HG03095 (cell line): Measurements from ENCODE around the gene IMPDH1.

Source experiments
- ATAC-seq: cut with Tn5 transposase; IDR thresholded peaks from one replicate; pipeline ENCODE4 v1.9.1; 2021; ENCODE audit warnings: moderate library complexity; ENCODE audit not compliant: unreplicated experiment

Gene IMPDH1

DNA sequence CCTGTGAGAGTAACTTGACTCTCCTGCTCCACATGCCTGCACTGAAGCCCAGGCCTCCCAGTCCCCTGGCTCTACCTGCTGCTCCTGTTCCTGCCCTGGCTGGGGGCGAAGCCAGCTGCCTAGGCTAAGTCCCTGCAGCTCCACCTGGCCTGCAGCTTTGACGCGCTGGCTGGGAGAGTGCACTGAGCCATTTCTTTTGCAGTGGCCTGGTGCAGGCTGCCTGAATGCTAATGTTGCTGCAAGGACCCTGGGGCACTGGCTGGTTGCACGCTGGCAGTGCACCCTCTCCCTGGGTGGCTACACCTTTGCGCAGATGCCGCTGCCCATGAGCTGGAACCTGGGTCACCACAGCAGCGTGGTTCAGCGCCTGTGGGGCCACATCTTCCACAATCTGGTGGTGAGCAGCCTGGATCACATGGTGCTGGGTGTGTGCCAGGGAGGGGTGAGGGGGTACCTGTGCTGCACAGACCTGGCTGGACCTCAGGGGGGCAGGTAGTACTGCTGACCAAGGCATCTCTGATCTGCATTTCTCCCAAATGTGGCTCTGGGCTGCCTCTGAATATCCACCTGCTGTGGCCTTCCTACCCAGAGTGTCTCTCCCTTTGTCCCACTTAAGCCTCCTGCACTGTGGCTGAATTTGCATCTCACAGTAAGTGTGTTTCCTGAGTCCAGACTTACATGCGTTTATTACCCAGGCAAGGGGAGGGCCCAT, 20.0 kb downstream of the IMPDH1 start:
- ATAC-seq = no peak

DNA sequence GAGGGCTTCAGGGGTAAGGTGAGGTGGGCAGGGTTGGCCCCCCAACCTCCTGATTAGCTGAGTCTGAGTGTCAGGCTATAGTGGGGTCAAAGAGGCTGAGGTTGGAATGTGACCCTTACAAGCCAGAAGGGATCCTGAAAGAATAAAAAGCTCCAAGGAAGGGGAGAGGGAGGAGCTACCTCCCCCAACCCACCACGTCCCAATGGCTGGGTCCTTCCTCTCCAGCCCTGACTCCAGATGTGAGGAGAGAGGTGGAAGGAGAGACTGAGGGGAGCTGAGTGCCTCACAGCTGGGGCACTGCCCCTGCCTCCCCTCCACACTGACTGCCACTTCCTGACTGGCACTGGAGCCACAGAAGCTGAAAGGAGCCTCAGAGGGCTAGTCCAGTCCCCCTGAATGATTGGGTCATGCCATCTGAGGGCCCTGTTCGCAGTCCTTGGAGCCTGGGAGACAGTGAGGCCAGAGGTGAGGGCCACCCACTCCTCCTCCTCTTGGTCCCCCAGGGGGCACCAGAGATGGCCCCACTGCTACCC, 20.6 kb downstream of the IMPDH1 start:
- ATAC-seq = no peak

DNA sequence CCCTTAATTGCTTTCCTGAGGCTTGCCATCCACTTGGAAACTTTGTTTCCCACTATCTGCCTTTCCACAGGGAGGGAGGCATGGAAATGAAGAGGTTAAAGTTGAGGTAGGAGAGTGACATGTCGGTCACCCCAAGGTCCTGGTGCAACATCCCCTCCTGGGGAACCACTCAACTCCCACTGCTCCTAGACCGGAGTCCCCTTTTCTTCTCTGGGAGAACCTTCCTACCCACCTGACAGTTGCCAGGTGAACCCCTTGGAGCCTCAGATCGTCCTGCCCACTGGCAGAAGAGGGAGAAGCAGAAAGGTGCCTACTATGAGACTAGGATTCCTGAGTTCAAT, 21.7 kb downstream of the IMPDH1 start:
- no peak for ATAC-seq

DNA sequence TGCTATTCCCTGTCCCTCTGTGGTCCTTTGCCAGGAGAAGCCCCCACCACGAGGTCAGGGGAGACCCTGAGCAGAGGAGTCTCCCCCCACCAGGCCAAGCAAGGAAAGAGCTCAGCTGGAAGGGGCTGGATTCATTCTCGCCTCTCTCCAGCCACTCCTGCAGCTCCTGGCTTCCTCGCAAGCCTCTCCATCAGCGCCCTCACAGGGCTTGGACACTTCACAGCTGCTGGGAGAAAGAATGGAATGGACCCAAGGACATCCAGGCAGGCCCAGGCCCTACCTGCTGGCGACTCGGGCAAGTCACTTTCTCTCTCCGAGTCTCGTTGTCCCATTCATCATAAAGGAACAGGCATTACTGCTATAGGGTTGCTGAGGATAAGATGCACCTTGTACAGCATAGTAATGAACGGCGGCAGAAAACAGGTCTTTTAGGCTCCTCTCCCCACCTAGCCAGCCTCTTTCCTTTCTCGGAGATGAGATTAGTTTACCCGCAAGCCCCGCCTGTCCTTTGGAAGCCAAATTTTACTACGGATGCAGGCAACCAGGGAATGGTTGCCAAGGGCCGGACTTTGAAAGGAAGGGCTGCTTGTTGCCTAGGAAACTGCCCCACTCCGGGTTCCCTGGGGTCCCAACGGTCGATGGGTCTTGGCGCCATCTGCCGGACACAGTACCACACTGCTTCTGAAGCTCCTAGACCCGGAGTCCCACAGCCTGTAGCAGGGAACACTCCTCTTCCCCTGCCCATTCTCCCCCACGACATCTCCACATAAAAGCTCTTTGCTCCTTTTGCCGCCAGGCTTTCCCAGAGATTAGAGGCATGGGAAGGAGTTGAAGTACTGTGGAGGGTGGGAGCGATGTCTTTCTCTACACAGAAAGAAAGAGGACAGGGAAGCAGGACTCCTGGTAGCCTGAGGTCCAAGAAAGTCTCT, 22.3 kb downstream of the IMPDH1 start:
- ATAC-seq = no peak

DNA sequence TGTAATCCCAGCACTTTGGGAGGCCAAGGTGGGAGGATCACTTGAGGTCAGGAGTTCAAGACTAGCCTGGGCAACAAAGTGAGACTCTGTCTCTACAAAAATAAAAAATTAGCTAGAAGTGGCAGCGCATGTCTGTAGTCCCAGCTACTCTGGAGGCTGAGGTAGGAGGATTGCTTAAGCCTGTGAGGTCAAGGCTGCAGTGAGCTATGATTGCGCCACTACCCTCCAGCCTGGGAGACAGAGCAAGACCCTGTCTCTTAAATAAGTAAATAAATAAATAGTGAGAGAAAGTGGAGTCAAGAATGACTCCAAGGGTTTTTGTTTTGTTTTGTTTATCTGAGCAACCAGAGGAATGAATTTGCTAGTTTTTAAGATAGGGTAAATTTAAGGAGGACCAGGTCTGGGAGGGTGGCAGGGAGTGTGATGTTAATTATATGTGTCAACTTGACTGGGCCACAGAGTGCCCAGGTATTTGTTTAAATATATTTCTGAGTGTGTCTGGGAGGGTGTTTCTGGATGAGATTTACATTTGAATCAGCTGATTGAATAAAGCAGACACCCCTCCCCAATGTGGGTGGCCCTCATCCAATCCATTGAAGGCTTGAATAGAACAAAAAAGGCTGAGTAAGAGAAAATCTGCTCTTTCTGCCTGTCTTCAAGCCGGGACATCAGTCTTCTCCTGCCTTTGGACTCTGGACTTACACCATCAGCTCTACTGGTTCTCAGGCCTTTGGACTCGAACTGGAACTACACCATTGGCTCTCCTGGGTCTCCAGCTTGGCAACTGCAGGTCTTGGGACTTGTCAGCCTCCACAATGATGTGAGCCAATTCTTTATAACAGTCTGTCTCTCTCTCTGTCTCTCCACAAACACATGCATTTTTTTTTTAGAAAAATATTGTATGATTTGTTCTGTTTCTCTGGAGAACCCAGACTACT, 23.5 kb downstream of the IMPDH1 start:
- no peak for ATAC-seq

DNA sequence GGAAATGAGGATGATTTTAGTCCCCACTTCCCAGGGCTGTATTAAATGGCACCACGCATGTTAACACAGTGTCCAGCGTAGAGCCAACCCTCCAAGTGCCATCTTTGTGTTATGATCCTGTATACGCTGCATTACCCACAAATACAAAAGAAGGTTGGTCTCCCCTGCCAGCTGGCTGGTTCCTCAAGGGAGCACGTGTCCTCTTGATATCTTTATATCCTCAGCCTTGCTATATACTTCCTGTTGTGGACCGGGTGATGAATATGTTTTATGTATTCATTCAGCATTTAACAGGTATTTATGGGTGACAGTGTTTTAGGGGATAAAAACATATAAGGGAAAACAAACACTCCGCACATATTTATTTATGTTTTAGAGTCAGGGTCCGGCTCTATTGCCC, 25.1 kb downstream of the IMPDH1 start:
- no peak for ATAC-seq

DNA sequence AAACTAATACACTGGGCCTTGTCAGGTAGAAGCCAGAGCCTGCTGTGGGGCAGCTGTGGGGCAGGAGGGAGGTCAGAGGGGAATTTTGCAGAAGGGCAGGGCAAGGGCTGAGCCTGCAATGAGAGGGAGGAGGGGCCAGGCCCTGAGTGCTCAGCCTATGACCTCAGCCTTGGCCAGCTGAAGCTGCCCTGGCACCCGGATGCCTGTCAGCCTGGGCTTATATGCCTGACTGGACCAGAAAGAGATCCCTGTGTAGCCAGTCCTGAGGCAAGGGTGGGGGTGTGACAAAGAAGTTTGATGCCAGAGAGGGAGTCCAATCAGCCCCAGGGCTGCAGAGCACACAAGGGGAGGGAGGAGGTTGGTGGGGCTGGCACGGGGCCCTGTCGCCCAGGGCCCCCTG, 26.0 kb downstream of the IMPDH1 start:
- no peak for ATAC-seq

DNA sequence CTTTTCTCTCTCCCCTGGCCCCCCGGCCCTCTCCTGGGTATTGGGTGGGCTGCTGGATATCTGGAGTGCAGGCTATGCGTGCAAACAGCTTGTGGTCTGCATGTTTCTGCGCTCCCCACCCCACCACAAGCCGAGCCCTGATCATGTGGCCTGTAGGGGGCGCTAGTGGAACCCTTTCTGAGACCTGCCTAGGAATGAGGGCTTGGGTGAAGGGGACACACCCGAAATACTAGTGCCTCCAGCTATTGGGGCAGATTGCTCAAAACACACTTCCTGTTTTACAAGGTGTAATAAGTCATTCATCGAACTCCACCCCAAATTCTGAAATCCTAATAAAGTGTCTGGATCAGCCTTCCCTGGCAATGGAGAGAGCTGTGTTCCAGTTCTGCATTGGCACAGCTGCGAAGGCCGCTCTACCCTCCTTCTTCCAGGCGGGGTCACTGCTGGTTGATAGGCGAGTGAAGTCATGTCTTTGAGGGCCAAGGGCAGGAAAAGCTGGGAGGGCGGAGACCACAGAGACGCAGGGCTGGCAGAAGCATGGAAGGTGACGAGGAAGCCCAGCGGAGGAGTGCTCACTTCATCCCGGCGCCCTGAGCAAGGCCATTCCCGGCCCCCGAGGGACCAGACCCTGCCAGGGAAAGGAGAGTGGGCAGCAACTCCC, 28.5 kb downstream of the IMPDH1 start:
- no peak for ATAC-seq

DNA sequence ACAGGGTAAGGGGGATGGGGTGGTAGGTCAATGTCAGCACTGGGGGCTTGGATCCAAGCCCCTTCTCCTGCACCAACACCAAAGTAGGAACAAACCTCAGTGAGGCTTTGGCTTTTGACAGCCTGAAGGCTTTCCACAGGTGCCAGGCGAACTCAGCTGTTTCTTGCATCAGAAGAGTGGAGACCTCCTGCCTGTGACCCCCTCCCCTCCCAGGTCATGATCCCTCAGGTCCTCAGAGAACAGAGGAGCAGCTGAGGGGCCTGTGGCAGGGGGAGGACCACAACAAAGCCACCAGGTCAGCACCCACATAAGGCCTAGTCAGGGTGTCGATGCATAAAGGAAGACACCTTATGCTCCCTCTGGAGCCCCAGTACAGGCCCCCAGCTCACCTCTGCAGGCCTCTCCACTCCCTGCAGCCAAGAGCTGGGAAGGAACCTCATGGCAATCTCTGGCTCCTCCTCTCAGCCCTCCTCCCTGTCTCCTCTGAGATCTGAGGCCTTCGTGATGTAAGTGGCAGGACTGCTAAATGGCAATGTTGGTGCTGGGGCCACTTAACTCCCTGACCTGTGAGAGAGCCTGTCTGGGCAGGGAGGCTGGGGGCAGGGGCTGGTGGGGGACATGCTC, 29.2 kb downstream of the IMPDH1 start:
- ATAC-seq = no peak

DNA sequence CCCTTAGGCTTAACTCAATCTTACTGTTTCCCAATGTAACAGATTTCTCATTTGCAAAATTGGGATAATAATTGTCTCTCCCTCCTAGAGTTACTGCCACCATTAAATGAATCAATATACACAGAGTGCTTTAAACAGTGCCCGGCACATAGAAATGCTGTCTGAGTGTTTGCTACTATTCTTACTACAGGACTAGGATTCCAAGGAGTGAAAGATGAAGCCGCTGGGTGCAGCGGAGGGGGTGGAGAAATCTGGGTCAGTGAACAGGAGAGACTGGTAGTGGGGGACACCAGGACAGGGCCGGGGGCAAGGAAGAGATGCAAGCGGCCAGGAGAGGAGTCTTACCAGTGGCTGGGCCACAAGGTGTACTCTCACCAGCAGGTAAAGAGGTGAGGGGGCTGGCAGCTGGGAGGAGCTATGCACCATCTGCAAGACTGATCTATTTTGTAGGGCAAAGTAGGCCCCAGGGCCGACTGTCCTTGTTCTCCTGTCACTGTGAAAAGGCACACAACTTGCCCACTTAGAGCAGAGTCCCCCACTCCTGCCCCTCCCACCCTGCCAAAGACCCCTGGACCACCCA, 29.8 kb downstream of the IMPDH1 start:
- ATAC-seq = no peak

DNA sequence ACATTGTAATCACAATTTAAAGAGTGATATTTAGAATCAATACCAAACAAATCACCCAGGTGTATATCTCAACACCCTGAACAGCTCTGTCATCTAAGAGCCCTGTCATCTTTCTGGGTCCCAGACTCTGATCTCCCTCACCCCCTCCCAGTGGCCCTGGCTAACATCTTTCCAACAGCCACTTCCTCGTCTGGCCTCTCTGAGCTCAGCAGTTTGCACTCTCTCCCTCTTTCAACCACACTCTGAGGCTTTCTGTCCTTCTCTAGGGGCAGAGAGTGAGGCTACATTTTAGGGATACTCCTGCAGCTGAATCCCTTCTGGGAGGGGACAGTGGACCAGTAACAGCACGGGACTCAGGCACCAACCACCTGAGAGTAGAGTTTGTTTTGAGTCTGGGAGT, 31.1 kb downstream of the IMPDH1 start:
- ATAC-seq = no peak

DNA sequence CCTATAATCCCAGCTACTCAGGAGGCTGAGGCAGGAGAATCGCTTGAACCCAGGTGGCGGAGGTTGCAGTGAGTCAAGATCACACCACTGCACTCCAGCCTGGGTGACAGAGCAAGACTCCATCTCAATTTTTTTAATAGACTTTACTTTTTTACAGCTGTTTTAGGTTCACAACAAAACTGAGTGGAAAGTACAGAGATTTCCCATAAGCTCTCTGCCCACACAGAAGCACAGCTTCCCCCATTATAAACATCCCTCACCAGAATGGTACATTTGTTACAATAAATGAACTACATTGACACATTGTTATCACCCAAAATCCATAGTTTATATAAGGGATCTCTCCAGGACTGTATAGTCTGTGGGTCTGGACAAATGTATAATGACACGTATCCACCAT, 33.7 kb downstream of the IMPDH1 start:
- ATAC-seq = no peak

DNA sequence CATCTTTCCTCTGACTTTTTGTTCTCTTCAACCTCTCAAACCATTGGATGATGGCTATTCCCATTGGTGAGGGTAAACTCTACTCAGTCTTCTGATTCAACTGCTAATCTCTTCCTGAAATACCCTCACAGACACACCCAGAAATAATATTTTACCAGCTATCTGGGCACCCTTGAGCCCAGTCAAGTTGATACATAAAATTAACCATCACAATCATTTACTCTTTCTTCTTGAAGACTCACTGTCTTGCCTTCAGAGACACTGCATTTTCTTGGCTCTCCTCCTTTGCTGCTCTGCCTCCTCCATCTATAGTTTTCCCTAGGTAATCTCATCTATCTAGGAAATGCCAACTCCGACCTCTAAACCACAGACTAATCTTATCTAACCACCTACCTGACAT, 35.7 kb downstream of the IMPDH1 start:
- no peak for ATAC-seq

DNA sequence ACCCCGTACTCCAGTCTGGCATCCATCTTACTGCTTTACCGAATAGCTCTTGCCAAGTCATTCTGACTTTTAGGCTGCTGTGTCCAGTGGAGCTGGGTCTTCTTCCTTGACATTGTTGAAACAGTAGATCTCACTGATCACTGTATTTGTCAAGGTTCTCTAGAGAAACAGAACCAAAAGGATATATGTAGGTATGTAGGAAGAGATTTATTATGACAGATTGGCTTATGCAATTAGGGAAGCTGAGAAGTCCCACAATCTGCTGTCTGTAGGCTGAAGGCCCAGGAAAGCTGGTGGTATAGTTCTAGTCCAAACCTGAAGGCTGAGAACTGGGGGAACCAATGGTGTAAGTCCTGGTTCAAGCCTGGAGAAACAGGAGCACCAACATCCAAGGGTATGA, 36.2 kb downstream of the IMPDH1 start:
- no peak for ATAC-seq

DNA sequence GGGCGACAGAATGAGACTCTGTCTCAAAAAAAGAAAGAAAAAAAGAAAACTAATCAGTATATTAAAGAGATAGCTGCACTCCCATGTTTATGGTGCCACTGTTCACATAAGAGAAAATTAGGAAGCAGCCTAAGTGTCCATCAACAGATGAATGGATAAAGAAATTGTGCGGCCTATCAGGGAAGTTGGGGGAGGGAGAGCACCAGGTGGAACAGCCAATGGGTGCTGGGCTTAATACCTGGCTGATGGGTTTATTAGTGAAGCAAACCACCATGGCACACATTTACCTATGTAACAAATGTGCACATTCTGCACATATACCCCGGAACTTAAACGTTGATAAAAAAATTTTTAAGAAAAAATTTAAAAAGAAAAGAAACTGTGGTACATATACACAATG, 39.3 kb downstream of the IMPDH1 start:
- ATAC-seq = no peak

DNA sequence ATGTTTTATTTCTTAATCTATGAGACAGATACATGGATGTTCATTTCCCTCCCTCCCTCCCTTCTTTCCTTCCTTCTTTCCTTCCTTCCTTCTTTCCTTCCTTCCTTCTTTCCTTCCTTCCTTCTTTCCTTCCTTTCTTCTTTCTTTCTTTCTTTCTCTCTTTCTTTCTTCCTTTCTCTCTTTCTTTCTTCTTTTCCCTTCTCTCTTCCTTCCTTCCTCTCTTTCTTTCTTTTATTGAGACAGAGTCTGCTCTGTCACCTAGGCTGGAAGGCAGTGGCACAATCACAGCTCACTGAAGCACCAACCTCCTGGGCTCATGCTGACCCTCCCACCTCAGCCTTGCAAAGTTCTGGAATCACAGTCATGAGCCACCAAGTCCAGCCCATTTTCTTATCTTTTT, 42.8 kb downstream of the IMPDH1 start:
- ATAC-seq = no peak

DNA sequence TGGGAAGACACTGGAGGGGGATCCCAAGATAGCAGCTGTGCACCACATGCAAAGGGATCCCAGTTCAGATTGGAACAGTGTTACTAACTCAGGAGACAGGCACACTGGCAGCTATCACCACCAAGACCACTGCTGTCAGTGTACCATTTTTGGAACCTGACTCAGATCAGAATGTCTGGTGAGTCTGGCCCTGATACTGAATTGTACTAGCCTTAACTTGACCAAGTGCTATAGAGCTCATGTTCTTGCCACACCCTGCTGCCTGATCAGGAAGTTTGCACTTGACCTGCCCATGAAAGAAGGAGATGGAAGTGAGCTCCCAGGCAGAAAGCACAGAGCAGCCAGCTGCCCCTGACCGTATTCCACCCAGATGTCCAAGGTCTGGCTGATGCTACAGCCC, 43.5 kb downstream of the IMPDH1 start:
- ATAC-seq = no peak

DNA sequence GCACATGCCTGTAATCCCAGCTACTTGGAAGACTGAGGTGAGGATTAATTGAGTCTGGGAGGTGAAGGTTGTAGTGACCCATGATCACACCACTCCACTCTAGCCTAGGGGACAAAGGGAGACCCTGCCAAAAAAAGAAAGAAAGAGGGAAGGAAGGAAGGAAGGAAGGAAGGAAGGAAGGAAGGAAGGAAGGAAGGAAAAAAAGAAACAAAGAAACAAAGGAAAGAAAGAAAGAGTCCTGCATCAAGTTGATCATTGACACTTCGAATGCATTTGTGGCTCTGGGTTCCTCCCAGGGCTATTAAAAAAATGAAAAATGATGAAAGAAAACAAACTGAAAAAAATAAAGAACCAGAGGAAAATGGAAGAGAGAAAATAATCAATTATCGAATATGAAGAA, 44.4 kb downstream of the IMPDH1 start:
- ATAC-seq = no peak

DNA sequence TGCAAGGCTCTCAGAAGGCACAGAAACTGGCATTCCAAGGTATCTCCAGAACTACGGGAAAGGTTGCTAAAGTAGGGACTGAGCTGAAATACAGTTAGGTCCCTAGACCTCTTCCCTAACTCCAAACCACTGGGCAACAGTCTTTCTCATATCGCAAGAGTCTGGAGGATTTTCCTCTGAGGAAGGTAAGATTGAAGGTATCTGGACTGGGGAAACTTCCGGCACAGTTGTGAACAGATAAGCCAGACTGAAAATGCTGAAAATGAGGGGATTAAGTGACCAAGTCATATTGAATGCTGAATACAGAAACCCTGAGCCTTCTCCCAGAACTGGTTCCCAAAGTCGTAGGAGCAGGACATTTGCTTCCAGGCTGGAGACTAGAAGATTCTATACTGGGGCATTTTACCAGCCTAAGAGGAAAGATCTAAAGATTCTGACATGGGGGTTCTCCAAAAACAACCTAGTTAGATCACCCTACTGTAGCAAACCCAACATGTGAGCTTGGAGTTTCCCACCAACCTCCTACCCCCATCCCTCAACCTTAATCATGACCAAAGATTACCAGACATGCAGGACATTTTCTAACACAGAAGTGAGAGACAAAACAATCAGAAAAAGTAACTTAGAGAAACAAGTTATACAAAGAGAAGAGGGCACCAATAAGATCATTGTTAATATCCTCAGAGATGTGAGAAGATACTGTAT, 45.5 kb downstream of the IMPDH1 start:
- no peak for ATAC-seq
